ENCODE results near the gene ADAMTSL4. TPM values are rescaled to one million over a fixed set of nuclear protein-coding genes. Genes with fewer than 3 reads are reported as not detected.

Gene ADAMTSL4
- total and polyA plus RNA-seq, 2 of the 8 experiments (the other 6 are each of a cell fraction or from before 2014, with no cell fraction given): 4.2 to 5.4 TPM

- TF ChIP-seq, protein P1, sequence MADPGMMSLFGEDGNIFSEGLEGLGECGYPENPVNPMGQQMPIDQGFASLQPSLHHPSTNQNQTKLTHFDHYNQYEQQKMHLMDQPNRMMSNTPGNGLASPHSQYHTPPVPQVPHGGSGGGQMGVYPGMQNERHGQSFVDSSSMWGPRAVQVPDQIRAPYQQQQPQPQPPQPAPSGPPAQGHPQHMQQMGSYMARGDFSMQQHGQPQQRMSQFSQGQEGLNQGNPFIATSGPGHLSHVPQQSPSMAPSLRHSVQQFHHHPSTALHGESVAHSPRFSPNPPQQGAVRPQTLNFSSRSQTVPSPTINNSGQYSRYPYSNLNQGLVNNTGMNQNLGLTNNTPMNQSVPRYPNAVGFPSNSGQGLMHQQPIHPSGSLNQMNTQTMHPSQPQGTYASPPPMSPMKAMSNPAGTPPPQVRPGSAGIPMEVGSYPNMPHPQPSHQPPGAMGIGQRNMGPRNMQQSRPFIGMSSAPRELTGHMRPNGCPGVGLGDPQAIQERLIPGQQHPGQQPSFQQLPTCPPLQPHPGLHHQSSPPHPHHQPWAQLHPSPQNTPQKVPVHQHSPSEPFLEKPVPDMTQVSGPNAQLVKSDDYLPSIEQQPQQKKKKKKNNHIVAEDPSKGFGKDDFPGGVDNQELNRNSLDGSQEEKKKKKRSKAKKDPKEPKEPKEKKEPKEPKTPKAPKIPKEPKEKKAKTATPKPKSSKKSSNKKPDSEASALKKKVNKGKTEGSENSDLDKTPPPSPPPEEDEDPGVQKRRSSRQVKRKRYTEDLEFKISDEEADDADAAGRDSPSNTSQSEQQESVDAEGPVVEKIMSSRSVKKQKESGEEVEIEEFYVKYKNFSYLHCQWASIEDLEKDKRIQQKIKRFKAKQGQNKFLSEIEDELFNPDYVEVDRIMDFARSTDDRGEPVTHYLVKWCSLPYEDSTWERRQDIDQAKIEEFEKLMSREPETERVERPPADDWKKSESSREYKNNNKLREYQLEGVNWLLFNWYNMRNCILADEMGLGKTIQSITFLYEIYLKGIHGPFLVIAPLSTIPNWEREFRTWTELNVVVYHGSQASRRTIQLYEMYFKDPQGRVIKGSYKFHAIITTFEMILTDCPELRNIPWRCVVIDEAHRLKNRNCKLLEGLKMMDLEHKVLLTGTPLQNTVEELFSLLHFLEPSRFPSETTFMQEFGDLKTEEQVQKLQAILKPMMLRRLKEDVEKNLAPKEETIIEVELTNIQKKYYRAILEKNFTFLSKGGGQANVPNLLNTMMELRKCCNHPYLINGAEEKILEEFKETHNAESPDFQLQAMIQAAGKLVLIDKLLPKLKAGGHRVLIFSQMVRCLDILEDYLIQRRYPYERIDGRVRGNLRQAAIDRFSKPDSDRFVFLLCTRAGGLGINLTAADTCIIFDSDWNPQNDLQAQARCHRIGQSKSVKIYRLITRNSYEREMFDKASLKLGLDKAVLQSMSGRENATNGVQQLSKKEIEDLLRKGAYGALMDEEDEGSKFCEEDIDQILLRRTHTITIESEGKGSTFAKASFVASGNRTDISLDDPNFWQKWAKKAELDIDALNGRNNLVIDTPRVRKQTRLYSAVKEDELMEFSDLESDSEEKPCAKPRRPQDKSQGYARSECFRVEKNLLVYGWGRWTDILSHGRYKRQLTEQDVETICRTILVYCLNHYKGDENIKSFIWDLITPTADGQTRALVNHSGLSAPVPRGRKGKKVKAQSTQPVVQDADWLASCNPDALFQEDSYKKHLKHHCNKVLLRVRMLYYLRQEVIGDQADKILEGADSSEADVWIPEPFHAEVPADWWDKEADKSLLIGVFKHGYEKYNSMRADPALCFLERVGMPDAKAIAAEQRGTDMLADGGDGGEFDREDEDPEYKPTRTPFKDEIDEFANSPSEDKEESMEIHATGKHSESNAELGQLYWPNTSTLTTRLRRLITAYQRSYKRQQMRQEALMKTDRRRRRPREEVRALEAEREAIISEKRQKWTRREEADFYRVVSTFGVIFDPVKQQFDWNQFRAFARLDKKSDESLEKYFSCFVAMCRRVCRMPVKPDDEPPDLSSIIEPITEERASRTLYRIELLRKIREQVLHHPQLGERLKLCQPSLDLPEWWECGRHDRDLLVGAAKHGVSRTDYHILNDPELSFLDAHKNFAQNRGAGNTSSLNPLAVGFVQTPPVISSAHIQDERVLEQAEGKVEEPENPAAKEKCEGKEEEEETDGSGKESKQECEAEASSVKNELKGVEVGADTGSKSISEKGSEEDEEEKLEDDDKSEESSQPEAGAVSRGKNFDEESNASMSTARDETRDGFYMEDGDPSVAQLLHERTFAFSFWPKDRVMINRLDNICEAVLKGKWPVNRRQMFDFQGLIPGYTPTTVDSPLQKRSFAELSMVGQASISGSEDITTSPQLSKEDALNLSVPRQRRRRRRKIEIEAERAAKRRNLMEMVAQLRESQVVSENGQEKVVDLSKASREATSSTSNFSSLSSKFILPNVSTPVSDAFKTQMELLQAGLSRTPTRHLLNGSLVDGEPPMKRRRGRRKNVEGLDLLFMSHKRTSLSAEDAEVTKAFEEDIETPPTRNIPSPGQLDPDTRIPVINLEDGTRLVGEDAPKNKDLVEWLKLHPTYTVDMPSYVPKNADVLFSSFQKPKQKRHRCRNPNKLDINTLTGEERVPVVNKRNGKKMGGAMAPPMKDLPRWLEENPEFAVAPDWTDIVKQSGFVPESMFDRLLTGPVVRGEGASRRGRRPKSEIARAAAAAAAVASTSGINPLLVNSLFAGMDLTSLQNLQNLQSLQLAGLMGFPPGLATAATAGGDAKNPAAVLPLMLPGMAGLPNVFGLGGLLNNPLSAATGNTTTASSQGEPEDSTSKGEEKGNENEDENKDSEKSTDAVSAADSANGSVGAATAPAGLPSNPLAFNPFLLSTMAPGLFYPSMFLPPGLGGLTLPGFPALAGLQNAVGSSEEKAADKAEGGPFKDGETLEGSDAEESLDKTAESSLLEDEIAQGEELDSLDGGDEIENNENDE (IDR thresholded peaks at IDR 0.05; ENCODE audit: insufficient replicate concordance, low read length): no peak
- TF ChIP-seq ASH2L (IDR thresholded peaks at IDR 0.05; ENCODE audit: low read length): no peak
- no peak for TF ChIP-seq TAF7 (optimal IDR thresholded peaks at IDR 0.05; ENCODE audit: borderline replicate concordance, low read depth, low read length)
- TF ChIP-seq POU5F1 (IDR thresholded peaks at IDR 0.05; ENCODE audit: low read depth, low read length): no peak
- no peak for TF ChIP-seq CHD1 (IDR thresholded peaks at IDR 0.05; ENCODE audit: low read depth, low read length)
- TF ChIP-seq YY1 (IDR thresholded peaks at IDR 0.05; ENCODE audit: low read depth, low read length): no peak
Observed at GRCh38 chr1:150550222-150551050, 1.2 kb downstream of the ADAMTSL4 start (continued).
